COLO668 (cell line): ENCODE results near the gene SCN4A.
"Not testable (repeated sequence)": the region's sequence is repeated elsewhere in the genome, so short reads cannot be mapped to it uniquely, and the experiment has no call there.

Experiments
- DNase-seq: peaks from one replicate; lab custom pipeline; 2025; ENCODE audit not compliant: unreplicated experiment; lab: John Stamatoyannopoulos, UW

The SCN4A gene

DNA sequence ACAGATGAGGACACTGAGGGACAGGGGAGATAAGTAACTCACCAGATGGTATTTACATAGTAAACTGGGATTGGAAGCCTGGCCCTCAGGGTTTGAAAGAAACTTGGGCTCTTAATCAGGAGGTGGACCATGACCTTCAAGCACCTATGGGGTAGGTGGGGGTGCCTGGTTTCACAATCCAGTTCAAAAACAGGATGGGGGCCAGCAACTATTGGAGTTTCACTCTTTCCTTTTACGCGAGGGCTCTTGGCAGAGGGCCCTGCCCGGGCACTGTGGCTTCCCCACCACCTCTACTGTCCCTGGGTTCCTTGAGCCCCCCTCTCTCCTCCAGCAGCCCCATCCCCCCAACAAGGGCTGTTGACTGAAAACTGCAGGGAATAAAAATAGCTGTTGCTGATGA is 14.1 kb upstream of the SCN4A start:
- no peak for DNase-seq

DNA sequence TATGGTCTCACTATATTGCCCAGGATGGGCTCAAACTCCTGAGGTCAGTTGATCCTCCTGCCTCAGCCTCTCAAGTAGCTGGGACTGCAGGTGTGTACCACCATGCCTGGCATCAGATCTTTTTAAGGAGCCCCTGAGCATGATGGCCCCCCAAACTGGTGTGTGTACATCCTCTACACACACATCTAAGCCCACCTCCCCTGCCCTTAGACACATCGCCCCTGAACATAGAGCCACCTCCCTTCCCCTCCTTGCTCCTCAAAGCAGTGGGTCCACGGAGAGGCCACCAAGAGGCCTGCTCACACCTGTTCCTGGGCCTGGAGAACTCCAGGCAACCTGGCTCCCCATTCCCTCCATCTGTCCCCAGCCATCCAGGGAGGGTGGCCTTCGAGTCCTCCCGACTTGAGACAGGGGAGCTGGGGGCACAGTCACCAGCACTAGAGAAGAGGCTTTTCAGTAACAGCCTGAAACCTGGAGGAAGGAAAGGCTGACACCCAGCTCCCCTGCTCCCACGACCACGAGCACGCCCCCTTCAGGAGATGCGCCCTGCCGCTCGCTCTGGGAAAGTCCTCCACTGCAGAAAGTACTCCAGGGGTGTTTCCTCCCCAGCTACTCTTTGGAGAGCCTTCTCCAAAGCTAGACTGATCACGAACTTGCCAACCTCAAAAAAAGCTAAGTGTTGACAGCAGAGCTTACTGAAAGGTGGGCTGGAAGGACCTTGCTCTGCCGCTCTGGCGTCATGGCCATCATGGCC is 12.8 kb upstream of the SCN4A start:
- DNase-seq = no peak

DNA sequence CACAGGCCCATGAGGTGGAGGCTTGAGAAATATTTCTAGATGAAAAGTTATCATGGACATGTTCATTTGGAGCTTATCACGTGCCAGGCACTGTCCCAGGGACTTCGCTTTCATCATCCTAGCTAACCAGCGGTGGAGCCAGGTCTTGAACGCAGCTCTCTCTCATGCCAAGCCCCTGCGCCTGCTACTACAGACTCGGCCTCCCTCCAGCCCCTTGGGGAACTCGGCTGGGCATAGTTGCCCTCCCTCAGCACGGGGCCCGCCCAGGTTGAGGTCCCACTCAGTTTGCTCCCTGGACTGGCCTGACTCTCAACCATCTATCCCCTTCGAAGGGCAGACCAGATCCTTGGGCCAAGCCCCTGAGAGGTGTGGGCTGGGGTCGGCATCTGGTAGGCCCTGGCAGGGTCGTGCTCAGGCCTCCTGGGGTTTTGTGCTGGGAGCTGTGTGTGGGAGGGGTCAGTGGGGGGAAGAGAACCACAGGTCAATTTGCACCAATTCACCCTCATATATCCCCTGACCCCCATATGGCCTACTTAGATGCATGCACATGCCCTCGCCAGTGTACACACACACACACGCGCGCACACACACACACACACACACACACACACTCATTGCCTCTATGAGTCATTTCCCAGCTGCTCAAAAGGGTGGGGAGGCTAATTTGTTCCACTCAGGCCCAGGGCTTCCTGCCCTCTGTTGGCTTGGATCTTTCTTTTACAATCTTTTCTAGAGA is 12.1 kb upstream of the SCN4A start:
- DNase-seq = peak; percentile 5

DNA sequence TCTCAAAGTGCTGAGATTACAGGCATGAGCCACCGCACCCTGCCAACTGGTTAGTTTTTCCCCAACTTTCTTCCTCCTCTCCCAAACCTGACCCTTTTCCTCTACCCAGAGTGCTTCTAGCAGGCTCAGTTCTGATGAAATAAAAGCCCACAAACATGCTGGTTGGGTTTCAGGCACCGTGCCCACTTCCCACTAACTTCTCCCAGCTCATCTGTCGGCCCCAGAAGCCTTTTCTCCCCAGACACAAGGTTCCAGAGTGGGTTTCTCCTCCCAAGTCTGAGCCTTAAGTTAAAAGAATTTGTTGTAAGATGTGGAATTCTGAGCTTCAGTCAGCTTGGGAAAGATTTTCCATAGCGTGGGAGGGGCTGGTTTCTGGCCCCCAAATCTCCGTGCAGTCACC is 11.5 kb upstream of the SCN4A start:
- no peak for DNase-seq

DNA sequence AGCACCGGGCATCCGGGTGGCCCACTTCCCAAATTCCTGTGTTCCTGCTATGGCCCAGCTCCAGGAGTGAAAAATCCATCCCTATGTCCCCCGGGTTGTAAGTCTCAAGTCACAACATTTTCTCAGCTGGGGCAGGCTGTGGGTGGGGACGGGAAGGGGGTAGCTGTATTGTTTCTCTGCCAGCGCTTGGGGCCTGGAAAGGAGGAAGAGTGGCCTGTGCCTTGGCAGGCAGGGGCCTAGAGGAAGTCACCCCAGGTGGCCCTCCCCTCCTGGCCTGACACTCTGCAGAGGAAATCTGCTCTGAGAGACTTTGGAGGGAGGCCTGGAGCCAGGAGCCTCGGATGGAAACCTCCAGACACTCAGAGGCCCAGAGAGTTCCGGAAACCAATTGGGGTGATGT is 10.6 kb upstream of the SCN4A start:
- DNase-seq = no peak

DNA sequence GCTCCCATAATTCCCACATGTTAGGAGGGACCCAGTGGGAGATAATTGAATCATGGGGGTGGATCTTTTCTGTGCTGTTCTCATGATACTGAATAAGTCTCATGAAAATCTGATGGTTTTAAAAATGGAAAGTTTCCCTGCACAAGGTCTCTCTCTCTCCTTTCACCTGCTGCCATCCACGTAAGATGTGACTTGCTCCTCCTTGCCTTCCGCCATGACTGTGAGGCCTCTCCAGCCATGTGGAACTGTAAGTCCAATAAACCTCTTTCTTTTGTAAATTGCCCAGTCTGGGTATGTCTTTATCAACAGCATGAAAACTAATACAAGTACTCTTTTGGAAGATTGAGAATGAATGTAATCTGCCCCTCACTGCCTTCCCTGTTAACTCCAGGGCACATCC is 9.9 kb upstream of the SCN4A start:
- DNase-seq = not testable (repeated sequence)

DNA sequence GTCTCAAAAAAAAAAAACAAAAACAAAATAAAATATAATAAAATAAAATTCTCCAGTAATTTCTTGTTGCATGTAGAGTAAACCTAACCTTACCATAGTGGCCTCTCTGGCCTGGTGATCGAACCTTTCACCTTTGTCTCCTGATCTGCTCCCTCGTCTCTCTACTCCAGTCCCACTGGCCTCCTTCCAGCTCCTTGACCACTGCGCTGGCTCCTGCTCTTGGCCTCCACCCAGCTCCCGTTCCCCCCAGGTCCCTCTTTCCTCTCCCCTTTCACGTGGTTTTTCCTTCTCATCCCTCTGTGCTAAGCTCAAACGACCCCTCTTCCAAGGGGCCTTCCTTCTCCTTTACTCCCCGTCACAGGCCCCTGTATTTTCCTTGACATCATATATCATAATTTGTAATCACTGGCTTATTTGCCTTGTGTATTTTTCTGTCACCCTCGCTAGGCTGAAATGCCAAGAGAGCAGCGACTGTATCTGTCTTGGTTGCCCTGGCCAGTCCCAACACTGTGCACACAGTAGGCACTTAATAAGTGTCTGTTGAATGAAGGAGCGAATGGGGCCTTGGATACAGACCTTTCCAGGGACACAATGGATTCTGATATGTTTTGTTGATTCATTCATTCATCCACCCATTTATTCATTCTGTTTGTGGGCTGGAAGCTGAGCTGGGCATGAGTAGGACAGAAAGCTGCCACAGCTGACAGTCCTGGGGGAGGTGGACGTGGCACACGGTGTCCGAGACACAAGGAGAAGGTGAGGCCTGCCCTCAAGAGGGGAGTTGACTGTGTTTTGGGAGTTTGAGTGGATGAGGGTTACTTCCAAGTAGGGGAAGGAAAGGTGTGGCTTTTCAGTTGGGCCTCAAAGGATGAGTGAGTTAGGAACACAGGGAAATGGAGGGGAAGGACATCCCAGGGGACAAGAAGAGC is 5.8 kb upstream of the SCN4A start:
- no peak for DNase-seq

DNA sequence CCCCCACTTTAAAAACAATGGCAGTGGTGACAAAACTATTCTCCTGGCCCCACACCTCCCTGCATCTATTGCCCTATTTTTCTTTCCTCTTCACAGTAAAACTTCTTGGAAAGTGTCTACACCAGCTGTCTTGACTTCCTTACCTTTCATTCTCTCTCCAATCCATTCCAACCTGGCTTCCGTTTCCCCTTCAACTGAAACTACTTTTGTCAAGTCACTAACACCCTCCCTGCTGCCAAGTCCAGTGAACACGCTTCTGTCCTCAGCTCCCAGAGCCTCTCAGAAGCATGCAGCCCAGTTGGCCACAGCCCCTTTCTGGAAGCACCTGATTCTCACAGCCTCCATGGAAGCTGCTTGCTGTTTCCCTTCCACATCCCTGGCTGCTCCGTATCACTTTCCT is 4.0 kb upstream of the SCN4A start:
- DNase-seq = no peak

DNA sequence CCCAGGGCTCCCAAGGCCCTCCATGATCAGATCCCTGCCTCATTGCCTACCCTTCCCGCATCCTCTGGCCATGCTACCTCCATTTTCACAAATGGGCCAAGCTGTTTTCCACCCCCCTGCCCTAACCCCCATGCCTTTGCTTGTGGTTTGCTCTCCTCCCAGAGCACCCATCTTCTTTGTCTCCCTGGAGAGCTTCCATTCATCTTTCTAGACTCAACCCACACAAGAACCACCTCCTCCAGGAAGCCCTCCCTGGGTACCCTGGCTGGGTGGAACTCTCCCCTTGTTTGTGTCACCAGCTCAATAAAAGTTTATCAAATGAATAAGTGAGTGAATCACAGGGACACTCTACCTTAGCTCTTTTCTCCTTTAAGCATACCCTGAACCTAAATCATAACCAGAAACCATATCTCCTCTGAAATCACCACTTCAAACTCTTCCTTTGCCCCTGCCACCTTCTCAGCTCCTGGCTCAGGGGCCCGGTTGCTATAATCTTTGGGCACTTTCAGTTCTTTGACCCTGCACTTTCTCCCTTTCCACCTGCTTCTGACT is 2.9 kb upstream of the SCN4A start:
- DNase-seq = no peak

DNA sequence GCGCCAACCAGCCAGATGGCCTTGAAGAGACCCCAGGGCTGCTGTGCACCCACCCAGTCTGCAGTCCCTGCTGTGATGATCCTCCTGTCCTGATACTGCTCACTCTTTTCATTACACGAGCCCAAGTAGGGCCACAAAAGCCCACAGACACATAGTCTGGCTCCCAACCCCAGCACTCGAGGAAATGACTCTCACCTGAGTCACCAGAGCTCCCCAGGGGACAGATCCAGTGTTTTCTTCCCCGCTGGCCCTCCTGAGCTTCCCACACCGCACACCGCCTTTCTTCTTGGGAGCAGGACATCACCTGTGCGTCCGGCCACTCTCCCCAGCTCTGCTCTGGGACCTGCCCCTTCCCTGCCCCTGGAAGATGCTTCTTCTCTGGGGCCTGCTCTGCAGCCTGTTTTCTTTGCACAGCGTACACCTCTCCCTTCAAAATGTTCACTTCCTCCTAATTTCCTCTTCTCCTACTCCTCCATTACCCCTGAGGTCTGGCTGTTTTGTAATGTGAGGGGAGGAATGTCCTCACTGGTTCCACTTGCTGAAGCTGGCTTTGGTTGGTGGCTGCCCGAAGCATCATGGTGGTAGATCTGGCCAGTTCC is 2.0 kb upstream of the SCN4A start:
- DNase-seq = no peak

DNA sequence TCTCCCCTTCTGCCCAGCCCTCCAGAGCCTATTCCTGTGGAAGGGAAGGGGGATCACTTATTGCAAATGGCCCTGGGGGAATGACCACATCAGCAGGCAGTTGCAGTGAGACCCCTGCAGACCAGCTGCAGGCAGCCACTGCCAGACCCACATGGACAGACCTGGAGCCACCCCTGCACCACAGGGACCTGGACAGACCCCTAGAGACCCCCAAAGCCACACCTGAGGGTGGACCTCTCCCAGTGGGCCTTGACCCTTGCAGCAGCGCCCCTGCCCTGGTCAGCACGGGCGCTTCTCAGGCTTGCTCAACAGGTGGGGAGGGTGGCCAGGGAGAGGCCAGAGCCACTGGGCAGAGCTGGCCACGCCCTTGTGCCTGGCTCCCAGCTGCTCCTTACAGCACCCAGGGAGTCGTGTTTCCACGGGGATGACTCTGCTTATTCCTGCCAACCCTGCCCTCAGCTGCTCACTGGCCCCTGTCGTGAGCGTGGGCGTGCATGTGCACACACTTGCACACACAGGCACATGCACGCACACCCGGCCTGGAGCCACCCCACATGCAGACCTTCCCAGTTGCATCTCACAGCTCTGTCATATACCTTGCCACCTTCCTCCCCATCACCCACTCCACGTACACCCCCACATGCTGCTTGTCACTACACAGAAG is 1.3 kb upstream of the SCN4A start:
- DNase-seq = peak; percentile 34

DNA sequence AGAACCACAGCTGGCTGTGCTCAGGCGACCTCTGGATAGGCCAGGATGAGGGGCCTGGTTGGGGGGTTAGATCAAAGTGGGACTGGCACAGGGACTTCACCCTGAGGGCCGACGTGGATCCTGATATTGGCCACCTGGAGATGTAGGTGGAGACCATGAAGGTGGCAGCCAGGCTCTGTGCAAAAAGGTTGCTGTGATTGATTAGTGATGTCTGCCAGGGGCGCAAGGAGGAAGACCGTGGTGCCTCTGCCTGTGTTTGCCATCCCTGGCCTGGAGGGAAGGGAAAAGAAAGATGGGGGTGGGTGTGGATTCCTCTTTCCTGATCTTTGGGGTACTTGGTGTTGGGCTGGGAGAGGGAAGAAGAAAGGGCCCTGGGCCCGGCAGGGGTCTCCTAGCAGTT is 529 bp upstream of the SCN4A start:
- DNase-seq = no peak

DNA sequence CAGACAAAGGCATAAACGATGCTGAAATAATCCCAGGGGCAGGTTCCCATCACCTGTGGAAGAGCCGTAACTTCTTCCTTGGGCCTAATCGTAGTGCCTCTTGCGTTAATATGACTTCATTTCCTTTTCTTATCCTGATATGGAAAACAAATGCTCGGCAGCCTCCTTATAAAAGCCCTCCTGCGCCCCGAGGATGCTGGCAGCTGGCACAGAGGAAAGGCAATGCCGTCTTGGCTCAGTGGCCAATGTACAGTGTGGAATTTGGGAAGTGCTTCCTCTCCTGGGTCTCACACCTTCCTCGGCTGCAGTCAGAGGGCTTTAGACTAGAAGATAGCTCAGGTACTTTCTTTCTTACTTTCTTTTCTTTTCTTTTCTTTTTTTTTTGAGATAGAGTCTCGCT is 3.4 kb downstream of the SCN4A start:
- DNase-seq = no peak

DNA sequence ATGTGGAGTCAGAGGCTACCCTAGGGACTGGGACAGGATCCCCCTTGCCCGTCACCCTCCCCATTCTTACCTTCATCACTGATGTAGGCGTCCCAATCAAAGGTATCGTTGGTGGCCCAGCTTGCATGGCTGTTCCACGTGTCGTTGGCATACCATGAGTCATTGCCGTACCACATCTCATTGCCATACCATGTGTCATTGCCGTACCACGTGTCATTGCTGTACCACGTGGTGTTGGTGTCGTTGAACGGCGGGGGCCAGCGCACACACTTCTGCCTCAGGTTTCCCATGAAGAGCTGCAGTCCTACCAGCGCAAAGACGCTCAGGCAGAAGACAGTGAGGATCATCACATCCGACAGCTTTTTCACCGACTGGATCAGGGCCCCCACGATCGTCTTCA is 4.8 kb downstream of the SCN4A start:
- DNase-seq = no peak

DNA sequence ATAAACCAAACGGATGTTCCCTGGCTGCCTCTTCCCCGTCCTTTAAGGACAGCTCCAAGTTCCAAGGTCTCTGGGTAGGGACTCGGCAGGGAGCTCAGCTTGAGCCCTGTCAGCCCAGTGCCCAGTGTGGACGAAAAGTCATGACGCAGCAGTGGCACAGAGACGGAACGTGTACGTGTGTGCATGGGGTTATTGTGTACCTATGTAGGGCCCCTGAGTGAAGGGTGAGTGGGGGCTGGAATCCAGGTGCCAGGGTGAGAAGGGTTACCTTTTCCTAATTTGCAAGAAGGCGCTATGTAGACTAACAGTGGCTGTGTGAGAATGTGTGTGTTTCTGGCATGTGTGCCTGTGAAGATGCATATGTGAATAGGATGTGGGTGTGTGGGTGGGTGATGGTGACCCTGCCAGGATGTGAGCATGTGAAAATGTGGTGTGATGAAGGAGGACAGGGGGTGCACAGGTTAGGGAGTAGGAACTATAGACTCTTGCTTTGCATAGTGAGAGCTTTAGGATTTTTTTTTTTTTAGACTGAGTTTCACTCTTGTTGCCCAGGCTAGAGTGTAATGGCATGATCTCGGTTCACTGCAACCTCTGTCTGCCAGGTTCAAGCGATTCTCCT is 6.0 kb downstream of the SCN4A start:
- DNase-seq = no peak

DNA sequence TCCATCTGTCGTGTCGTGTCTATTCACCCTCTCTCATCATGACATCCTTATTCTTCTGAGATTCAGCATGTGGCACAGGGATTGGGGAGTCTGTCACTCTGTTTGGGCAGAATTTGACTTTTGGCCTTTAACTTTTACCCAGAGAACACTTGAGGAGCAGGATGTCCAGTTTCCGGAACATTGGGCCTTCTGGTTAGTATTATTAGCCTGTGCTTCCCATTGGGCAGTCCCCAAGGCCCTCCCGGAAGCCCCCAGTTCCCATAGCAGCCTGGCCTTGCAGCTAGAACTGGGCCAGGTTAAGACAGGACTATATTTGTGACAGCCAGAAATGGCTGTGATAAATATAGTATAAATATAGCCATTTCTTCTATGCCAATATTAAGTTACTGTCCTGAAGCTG is 9.6 kb downstream of the SCN4A start:
- DNase-seq = no peak

DNA sequence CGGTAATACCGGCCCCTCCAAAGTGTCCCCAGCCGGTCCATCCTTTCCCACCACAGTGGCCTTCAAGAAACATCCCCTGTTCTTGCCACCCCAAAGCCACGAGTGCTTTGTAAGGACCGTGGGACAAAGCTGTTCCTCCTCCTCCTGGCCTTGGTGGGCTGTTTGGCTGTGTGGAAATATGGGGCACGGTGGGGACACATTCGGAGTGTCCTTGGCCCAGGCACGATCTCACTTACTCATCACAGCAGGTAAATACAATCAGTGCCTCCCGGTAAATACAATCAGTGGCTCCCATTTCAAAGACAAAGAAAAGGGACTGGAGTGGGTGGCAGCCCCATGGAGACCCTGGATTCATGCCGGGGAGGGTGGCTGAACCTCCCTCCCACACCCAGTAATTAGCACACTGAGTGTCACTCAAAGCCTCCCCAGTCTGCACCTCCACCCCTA is 10.4 kb downstream of the SCN4A start:
- DNase-seq = no peak

DNA sequence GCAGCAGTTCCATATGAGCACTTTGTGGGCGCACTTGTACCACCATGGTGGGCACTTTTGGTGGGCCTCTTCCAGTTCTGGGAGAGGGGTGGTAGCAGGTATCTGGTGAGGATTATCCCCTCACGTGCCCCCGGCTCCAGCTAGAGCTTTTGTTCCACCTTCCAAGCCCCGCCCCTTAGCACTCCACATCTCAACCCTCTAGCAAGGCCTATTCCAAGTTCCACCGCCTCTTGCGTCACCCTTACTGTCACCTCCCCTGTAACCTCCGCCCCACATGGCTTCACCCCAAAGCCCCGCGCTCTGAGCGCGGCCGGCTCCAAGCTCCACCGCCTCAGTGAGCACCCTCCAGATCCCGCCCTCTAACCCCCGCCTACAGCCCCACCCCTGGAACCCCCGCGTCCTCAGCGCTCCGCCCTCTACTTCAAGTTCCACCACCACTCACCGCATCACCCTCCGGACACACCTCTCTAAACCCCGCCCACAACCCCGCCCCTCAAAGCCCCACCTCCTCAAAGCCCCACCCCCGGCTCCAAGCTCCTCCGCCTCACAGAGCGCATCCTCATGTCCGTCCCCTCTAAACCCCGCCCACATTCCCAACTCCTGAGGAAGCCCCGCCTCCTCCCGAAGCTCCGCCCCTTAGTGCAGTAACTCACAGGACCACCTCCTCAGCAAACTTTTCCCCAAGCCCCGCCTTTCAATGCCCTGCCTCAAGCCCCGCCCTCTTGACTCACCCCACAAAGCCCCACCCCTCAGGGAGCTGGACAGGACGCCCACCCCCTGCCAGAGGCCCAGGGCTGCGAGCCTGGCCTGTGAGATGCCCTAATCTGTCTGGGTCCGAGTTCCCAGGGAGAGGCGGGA is 11.1 kb downstream of the SCN4A start:
- DNase-seq = peak; percentile 4

DNA sequence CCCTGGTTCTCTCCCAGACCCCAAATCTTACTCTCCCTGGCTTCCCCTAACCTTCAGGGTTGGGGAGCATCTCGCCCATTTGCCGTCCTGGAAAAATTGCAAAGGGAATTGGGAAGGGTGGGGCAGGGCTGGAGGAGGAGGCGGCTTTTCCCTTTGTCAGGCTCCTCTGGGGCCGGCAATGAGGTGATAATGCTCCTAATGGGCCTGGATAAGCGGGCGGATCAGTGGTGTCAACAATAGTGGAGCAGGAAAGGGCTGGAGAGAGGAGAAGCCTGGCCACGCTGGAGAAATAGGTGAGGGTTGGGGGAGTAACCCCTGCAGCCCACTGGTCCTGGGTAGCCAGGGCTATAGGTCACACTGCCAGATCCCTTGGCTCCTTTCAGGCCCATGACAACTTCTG is 12.3 kb downstream of the SCN4A start:
- DNase-seq = no peak
